Stimulated activated CD8-positive, alpha-beta memory T cell treated with anti-CD3 and anti-CD28 coated beads, Interleukin-12 subunit alpha, Interleukin-12 subunit beta, amount 100 ng/mL, for 24 hours (primary cell): ENCODE measurements around the gene TNS2.

Source experiments
- DNase-seq: peaks from one replicate; pipeline ENCODE4 v3.0.0-alpha.2; 2020; ENCODE audit errors: extremely low read depth

Gene TNS2

DNA sequence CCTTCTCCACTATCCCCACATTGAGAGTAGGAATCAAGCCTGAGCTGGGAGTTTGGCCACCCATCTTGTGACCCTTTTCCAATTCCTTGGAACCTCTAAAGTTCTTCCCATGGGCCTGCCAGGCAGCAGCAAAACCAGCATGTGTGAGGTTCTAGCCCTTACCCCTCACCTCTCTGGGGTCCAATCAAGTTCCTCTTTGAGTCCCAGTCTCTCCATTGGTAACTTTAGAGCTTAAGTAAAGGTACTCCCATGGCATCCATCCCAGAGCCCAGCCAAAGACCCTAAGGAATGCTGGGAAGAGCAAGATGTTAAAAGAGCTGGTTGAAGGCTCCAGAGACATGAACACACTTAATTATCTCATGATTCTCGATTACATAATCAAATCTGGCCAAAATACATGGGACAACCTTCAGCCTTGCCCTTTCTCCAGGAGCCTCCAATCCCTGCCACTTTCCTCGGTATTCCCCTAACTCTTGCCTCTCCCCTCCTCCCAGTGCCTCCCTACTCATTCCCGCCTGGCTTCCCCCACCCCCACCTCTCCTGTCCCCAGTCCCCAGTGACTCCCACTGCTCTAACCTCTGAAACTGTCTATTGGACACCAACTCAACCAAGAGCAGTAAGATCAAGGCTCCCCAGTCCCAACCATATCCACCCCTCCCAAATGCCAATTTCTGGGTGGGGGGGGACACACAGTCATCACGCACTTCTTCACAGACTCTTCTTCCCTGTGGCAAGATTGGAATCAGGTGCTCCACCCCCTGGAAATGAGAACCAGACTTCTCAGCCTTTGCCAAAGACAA is 4.8 kb upstream of the TNS2 start:
- DNase-seq = no peak

DNA sequence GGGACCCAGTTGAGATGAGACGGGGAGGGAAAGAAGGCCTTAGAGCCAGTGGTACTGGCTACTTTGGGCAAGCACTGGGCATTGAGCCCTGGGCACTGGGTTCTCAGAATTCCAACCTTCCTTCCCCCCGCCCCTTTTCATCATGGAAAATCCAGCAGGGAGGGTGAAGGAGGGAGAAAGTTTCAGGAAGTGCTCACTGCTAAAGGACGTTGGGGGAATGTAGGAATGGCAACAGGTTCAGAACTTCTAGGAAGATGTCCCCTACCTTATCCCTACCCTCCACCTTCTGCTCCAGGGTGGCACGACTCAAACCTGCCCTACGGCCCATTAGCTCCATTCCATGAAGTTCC is 4.2 kb upstream of the TNS2 start:
- DNase-seq = no peak

DNA sequence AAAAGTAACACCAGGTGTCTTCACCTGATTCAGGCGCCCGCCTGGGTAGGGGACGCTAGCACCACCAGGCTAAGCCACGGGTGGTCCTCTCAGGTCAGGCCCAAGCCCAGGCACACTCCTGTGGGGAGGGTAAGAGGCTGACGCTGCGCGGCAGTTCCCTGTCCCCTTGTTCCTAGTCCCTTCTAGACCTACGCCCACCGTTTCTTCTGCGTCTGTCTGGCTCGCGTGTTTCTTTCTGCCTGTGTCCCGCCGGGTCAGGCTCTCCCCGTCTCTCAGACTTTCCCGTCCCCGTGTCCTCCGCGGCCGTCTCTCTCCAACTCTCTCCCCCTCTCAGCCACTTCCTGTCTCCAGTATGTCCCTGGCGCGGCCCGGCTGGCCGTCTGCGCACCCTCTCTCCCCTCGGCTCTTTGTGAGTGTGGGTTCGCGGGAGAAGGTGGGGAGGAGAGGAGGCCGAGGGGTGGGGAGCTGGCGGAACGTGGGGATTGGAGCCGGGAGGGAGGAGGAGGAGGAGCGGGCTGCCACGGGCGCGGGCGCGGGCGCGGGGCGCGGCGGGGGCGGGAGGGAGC is 3.1 kb upstream of the TNS2 start:
- DNase-seq = no peak

DNA sequence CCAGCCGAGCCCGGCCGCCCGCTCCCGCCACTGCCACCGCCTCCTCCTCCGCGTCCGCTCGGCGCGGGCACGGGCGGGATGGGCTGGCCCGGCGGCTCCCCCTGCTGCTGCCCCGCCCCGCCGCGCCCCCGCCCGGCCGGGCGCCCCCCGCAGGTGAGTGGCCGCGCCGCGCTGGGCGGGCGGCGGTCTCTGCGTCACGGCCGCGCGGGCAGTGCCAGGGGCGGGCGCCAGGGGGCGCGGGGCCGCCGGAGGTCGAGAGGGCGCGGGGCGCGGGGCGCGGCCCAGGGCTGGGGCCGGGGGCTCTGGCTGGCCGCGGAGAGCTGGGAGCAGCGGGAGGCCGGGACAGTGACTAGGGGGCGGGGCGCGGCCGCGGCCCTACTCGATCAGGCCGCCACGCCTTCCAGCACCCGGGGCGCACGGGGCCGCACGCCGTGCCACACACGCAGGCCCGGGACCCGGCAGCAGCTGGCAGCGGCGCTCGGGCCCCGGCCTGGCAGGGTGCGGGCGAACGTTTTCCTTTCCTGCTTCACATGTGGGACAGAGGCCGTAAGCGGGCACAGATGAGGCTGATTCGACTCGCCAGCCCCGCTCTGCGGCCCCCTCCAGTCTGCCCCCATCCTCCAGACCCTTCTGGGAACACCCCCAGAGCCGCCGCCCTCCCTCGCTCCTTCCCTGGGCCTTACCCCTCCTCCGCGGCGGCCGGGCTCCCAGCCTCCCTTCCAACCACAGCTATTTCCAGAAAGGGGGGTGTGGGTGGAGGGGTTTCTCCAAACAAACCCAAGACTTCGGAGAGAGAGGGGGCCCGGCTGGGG is 2.4 kb upstream of the TNS2 start:
- peak; percentile 28 for DNase-seq

DNA sequence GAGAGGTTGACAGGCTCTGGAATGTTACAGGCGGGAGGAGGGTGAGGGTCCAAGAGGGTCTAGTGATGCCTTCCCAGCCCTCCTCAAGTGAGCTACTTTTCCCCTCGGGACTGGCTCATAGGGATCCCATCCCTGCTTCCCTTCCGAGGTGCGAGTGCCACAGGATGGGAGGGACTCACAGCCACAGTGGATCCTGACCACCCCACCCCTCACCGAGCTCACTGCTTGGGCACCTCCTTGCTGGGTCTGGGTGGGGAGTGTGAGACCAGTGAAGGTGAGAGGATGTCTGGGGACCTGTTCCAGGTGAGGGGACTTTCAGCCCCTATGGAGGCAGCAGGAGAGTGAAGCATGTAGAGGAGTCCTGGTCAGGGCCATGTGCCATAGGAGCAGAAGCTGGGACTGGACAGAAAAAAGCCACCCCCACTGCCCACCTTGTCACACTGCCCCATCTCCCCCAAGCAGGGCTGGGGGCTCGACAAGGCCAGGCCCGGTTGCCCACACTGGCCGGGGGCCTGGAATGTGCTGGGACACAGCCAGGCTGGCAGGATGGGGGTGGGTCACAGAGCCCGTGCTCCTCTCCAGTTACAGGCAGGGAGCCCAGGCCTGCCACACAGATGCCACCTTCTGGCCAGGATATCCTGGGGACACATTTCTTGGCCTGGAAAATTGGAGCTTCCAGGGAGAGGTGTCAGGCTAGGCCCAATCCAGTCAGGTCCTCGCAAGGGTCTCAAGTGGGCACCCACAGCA is 1.7 kb upstream of the TNS2 start:
- DNase-seq = no peak

DNA sequence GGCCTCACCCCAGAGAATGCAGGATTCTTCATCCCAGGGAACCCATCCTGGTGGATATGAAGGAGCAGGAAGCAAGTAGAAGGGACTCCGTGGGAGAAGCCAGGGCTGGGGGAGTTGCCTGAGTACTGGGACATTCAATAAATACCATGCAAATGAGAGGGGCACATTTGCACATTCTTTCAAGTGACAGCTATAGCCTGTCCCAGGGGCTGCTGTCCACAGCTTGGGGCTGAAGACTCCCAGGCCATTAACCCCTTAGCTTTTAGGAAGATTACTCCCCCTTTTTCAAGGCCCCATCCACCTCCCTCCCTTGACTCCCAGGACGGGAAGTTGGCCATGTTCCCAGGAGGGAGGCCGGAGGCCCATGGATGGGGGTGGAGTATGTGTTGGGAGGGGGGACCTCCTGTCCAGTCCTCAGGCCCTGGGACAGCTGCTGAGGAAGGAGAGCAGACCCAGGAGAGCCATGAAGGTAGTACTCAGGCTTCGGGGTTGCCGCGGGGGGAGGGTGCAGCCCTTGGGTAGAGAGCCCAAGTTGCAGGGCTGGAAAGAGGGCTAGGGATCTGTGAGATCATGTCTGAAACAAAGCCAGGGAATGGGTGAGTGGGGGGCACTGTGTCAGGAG is 974 bp upstream of the TNS2 start:
- no peak for DNase-seq

DNA sequence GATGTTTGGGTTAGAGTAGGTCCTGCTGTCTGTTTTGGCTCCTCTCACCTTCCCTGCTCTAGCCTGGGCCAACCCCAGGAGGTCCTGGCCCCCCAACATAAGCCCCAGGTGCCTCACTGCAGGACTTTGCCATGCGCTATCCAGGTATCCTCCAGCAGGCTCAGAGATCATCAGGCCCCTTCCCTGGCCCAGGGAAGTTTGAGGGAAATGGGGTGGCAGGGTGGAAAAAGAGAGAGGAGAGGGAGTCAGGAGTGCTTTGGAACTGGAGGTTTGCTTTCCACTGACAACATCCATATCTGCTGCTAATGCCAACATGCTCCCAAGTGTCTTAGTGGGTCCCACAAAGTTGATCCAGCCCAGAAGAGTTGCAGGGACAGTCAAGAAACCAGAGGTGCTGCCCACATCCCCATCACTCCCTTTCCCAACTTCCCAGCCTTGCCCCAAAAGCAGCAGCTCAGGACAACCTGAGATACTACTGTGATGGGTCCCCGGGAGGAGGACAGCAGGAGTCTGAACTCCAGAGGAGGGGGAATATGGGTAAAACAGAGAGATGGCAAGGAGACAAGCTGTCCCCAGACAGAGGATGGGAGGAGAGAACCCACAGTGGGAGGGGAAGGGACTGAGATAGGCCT is 677 bp downstream of the TNS2 start:
- no peak for DNase-seq

DNA sequence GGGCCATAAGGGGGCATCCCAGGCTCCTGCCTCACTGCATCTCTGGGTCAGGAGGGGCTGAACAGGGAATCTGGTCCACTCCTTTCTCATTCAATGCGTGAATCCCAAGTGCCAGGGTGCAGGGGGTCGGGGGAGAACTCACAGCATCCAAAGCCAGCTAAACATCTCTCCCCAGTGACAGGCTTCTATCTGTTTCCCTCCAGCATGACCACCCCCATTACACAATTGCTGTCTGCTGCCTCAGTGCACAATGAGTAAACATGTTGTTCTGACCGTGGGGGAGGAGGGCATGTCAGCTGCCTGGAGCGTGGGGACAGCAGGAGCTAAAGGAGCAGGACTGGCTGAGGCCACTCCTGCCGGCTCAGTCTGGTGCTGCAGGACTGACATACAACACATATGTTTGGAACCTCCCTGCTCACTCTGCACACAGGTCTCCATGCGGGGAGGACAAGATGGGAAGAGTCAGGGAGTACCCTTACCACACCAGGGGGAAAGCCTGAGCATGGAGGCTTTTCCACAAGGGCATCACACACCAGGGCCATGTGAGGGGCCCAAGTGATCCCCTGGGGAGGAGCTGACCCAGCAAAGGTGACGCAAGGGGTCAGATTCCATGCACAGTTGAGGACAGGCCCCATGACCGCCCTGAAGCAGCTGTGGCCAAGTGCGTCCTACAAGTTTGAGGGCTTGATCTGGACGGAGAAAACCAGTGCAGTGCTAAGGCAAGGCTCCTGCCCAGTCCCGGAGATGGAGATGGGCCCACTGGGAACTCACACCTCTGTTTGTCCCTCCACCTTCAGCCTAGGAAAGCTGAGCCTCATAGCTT is 1.4 kb downstream of the TNS2 start:
- no peak for DNase-seq

DNA sequence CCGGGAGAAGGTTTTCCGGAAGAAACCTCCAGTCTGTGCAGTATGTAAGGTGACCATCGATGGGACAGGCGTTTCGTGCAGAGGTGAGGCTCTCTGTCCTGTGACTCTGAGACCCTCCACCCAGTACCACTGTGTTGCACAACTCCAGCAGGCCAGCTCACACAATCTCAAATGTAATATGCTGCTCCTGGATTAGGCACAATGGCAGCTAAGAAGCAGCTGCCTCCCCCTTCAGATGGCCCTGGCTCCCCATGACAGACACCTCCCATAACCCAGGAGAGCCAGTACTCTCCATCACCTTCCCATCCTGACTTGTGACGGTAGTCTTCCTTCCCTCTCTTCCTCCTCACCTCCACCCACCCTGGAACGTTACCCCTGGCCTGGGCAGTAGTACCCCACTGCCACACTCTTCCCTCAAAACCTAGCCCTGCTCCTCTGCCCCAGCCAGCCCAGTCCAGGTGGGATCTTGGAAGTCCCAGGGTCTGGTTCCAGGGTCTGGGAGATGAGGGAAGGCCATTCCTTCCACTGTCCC is 2.1 kb downstream of the TNS2 start:
- DNase-seq = no peak

DNA sequence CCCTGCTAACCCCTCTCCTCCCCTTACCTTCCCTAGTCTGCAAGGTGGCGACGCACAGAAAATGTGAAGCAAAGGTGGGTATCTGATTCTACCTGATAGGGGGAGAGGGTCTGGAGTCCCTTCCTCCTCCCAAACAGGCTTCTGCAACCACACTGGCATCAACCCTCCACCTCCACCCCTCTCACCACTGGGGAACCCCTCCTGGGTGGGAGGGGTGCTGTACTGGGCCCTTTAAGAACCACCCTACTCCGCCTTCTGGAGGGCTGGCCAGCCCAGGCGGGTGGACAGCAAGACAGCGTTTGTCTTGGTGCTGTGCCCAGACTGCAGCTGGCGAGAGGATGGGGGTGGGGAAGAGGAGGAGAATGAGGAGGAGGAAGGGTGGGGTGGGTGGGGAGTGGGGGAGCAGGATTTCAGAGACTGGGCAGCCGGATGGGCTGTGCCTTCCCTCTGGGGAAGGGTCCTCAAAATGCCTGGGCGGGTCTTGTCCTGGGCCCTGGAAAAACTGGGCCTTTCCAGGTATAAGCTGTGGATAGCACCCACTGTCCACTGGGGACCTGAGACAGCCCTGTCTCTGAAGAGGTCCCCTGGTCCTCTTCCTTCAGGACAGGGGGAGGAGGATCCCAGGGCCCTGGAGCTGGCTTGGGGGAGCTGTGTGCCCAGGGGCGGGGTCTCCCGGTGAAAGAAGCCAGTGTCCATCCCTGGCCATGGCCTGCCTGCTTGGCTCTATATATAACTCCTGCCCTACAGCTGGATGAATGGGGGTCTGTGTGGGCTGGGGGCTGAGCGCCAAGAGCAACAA is 2.8 kb downstream of the TNS2 start:
- DNase-seq = no peak

DNA sequence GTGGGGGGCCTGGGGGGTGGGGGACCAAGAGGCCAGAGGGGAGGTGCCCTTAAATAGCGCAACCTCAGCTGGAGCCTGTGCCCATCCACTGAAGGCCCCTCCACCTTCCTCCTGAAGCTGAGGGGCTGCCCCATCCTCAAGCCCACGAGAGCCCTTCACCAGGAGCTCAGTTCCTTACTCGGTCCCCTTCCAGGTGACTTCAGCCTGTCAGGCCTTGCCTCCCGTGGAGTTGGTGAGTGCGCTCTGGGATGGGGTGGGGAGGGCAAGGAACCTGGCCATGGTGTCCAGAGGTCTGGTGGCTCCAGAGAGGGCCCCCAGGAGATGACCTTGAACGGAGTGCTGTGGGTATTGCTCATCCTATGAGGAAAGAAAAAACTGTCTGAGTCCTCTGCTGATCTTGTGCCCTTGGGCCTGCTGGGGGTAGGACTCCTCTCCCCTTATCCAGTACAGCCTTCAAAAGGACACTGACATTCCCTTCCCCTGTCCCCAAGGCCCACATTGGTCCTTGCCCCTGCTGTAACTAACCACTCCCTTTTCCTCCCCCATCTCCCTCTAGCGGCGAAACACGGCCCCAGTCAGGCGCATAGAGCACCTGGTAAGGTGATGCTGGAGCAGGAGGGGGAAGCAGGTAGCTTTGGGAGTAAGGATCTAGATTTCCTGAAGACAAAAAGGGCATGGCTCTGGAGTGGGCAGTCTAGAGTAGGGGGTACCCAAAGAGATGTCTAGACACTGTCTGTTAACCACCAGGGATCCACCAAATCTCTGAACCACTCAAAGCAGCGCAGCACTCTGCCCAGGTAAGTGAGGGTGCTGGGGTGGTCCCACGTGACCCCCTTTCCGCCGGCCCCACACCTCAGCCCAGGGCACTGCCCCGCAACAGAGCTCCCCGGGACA is 3.6 kb downstream of the TNS2 start:
- DNase-seq = no peak

DNA sequence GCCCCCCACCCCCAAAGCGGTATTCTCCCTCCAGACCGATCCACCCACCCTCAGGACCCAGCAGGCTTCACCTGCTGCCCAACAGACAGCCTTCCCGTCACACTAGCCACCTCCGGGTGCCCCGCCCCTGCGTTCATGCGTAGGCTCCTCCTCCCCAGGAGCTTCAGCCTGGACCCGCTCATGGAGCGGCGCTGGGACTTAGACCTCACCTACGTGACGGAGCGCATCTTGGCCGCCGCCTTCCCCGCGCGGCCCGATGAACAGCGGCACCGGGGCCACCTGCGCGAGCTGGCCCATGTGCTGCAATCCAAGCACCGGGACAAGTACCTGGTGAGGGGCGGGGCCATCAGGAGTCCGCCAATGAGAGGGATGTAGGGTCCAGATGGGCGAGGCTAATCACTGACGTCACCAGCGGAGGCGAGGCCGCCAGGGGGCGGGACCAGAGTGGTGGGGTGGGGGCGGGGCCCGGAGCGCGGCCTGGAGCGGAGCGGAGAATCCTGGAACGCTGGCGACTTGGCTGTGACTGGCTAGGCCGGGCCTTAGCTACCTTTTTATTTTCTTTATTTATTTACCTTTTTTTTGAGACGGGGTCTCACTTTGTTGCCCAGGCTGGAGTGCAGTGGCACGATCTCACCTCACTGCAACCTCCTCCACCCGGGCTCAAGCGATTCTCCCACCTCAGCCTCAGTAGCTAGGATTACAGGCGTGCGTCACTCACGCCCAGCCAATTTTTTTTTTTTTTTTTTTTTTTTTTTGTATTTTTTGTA is 4.4 kb downstream of the TNS2 start:
- DNase-seq = peak; percentile 82

DNA sequence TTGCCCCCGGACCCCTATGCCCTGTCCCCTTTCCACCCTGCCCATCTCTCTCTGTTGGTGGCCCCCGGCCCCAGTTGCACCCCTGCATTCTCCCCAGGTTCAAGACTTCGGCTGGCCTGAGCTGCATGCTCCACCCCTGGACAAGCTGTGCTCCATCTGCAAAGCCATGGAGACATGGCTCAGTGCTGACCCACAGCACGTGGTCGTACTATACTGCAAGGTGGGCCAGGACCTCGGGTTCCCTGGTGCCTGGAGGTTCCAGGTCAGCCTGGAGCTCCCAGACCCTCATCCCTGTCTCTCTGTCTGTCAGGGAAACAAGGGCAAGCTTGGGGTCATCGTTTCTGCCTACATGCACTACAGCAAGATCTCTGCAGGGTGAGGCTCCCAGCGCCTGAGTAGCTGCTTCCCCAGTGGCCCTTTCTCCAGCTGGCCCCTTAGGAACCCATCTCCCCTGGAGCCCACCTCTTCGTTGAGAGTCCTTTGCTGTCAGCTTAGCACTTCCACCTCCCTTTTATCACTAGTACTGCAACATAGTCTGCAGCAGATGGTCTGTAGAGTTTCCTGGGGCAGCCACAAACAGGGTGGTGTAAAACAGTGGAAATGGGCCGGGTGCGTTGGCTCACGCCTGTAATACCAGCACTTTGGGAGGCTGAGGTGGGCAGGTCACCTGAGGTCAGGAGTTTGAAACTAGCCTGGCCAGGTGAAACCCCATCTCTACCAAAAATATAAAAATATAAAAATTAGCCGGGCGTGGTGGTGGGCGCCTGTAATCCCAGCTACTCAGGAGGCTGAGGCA is 5.8 kb downstream of the TNS2 start:
- DNase-seq = no peak

DNA sequence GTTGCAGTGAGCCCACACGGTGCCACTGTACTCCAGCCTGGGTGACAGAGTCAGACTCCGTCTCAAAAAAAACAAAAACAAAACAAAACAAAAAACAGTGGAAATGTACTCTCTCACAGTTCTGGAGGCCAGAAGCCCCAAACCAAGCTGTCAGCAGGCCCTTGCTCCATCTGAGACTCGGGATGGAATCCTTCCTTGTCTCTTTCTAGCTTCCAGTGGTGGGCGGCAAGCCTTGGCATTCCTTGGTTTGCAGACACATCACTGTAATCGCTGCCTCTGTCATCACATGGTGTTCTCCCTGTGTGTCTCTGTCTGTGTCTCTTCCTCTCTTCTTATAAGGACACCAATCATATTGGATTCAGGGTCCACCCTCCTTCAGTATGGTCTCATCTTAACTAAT is 6.4 kb downstream of the TNS2 start:
- DNase-seq = no peak

DNA sequence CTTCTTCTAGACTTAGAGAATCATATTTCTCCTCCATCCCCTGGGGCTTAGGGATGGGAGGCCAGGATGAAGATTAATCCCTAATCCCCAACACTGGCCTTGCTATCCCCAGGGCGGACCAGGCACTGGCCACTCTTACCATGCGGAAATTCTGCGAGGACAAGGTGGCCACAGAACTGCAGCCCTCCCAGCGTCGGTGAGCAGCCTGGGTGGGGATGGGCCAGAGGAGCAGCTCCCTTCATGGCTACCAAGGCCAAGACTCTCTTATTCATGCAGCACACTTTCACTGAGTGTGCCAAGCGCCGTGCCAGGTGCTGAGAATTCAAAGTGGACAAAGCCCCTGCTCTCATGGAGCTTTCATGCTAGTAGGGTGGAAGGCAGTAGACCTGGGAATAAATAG is 7.0 kb downstream of the TNS2 start:
- DNase-seq = no peak

DNA sequence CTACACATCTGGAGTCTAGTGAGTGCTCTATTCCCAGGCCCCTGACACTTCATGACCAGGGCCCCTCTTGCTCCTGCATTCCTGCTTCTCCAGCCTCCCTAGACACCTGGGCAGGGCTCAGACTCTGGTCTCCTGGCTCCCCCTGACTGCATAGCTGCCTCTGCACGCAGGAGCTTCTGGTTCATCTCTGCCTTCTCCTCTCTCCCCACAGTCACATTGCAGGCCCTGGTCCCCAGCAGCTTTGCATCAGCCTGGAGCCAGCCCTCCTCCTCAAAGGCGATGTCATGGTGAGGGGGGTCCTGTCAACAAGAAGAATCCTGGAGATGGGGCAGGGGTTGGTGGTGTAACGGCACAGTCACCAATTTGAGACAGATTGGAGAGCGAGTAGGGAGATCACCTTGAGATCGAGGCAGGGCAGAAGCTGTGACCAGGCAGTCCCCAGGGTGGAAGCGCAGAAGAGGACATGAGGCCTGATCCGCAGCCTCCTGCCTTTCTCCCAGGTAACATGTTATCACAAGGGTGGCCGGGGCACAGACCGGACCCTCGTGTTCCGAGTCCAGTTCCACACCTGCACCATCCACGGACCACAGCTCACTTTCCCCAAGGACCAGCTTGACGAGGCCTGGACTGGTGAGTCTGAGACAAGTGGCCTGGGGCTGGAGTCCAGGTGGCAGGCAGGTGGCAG is 8.1 kb downstream of the TNS2 start:
- no peak for DNase-seq
